HEK293T (cell line): Measurements from ENCODE around the gene CC2D2B.

ENCODE experiments used
- FOXM1 ChIP-seq: fragments of 450-650 bp; IDR thresholded peaks from 2 replicates; pipeline ENCODE4 v1.6.1; 2017; ENCODE audit warnings: mild to moderate bottlenecking, borderline replicate concordance
- SP1 ChIP-seq: fragments of 450-650 bp; IDR thresholded peaks from 2 replicates; pipeline ENCODE4 v1.6.1; 2017
- ZNF384 ChIP-seq: fragments of 450-650 bp; IDR thresholded peaks from 2 replicates; pipeline ENCODE4 v1.6.1; 2016

- TF ChIP-seq ZNF384 (no peak), FOXM1 (no peak), SP1 (no peak)
Measured at GRCh38 chr10:96075977-96076376, 168.2 kb downstream of the CC2D2B start.
